Mesodermal cell (in vitro differentiated cells): Measurements from ENCODE around the gene ARHGEF10L.

Experiments used
- H3K27ac ChIP-seq: 2 replicates; pipeline ENCODE4 v1.7.0; 2013; ENCODE audit warnings: mild to moderate bottlenecking, low read depth, low read length, moderate library complexity; ENCODE audit not compliant: severe bottlenecking
- H3K36me3 ChIP-seq: 2 replicates; pipeline ENCODE4 v1.7.1; 2013; ENCODE audit warnings: mild to moderate bottlenecking, low read length, moderate library complexity; ENCODE audit not compliant: control insufficient read depth, insufficient read depth
- H3K4me1 ChIP-seq: one replicate; pipeline ENCODE4 v1.7.1; 2013; ENCODE audit warnings: mild to moderate bottlenecking, low read length; ENCODE audit not compliant: insufficient read depth, control insufficient read depth, poor library complexity, severe bottlenecking
- H3K4me3 ChIP-seq: 2 replicates; pipeline ENCODE4 v1.7.0; 2013; ENCODE audit warnings: low read length, control low read depth, mild to moderate bottlenecking; ENCODE audit not compliant: insufficient read depth, poor library complexity, severe bottlenecking; ENCODE audit errors: extremely low read depth
- H3K9me3 ChIP-seq: 2 replicates; pipeline ENCODE4 v1.7.1; 2013; ENCODE audit warnings: mild to moderate bottlenecking, low read length, moderate library complexity; ENCODE audit not compliant: control insufficient read depth
- WGBS, 2 experiments: methylation state at CpG; one replicate each; pipeline ENCODE4 v1.1.5; 2013; ENCODE audit warnings: missing lambda C conversion rate in 2 of 2; ENCODE audit not compliant: insufficient coverage in 2 of 2; 5-methylcytosine and 5-hydroxymethylcytosine counted together

ARHGEF10L gene

GRCh38 chr1:17596651-17597509 is 57.4 kb downstream of the ARHGEF10L start:
- Histone ChIP-seq H3K9me3 (no peaks in the 10 kb centered on the region), H3K4me1 (peaks cover 14% of the 10 kb centered on the region), H3K36me3 (peaks cover 33% of the 10 kb centered on the region), H3K27ac (no peak overlapping the region), H3K4me3 (no peak overlapping the region)
- WGBS, 2 experiments = 78 to 85% methylated on average over 17 to 18 of the region's 19 CpGs

GRCh38 chr1:17597651-17598050 is 58.2 kb downstream of the ARHGEF10L start:
- 89 to 90% methylated on average over 9 of the region's 9 CpGs for WGBS, 2 experiments
- Histone ChIP-seq H3K36me3 (peaks cover 36% of the 10 kb centered on the region), H3K4me3 (no peak overlapping the region), H3K4me1 (peaks cover 10% of the 10 kb centered on the region), H3K9me3 (no peaks in the 10 kb centered on the region), H3K27ac (no peak overlapping the region)

- 80 to 81% methylated on average over 2 to 3 of the region's 3 CpGs for WGBS, 2 experiments
- H3K9me3 ChIP-seq = no peaks in the 10 kb centered on the region
- peaks cover 32% of the 10 kb centered on the region for H3K36me3 ChIP-seq
- peaks cover 10% of the 10 kb centered on the region for H3K4me1 ChIP-seq
- no peak overlapping the region for H3K4me3 ChIP-seq
- no peak overlapping the region for H3K27ac ChIP-seq
Measured at GRCh38 chr1:17598251-17598650, 58.8 kb downstream of the ARHGEF10L start.

DNA sequence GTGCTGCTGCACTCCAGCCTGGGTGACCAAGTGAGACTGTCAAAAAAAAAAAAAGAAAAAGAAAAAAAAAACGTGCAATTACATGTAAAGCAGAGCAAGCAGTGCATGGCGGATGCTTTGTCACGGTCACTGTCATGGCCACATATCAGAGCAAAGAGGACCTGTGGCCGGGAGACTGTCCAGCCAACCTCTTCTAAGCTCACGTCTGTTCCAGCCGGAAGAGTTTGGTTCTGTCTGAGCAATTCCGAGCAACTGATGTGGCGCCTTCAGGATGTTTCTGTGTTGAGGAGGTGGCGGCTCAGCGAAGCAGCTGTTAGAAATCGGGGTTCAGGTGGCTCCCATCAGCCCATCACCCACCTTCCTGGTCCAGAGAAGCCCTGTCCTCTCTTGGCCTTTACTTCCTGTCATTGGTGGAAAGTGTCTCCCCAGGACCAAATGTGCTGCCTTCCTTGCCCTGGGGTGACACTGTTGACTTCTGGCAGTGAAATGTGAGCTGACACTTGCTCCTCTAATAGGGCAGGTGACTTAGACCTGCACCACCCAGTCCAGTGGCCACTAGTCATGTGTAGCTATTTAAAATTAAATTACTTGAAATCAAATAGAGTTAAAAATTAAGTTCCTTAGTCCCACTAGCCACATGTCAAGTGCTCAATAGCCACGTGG is 59.9 kb downstream of the ARHGEF10L start:
- no peaks in the 10 kb centered on the region for H3K9me3 ChIP-seq
- WGBS, 2 experiments = 91 to 94% methylated on average over 10 to 12 of the region's 12 CpGs
- no peak overlapping the region for H3K27ac ChIP-seq
- no peak overlapping the region for H3K4me3 ChIP-seq
- H3K36me3 ChIP-seq = peaks cover 36% of the 10 kb centered on the region
- H3K4me1 ChIP-seq = no peaks in the 10 kb centered on the region

GRCh38 chr1:17599954-17600300 is 60.4 kb downstream of the ARHGEF10L start:
- H3K4me1 ChIP-seq = no peaks in the 10 kb centered on the region
- H3K27ac ChIP-seq = no peak overlapping the region
- H3K9me3 ChIP-seq = no peaks in the 10 kb centered on the region
- H3K36me3 ChIP-seq = peaks cover 37% of the 10 kb centered on the region
- 92 to 93% methylated on average over 3 to 5 of the region's 5 CpGs for WGBS, 2 experiments
- no peak overlapping the region for H3K4me3 ChIP-seq

DNA sequence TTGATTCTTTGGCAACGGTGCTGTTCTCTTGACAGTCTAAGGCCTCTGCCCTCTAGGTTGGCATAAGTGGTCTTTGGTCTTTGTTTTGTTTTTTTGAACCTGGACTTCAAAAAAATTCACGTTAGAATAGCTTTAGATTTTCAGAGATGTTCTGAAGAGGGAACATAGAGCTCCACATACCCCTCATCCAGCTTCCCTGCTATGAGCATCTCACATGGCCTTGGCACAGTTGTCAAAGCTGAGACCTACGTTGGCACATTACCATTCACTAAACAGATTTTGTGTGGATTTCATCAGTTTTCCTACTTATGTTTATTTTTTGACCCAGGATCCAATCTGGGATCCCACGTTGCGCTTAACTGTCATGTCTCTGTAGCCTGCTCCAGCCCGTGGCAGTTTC is 60.8 kb downstream of the ARHGEF10L start:
- peaks cover 36% of the 10 kb centered on the region for H3K36me3 ChIP-seq
- H3K4me1 ChIP-seq = no peaks in the 10 kb centered on the region
- H3K27ac ChIP-seq = no peak overlapping the region
- WGBS, 2 experiments = 95 to 100% methylated on average over 3 to 5 of the region's 6 CpGs
- no peaks in the 10 kb centered on the region for H3K9me3 ChIP-seq
- no peak overlapping the region for H3K4me3 ChIP-seq

GRCh38 chr1:17601643-17602382 is 62.3 kb downstream of the ARHGEF10L start:
- WGBS, 2 experiments = 95% methylated on average over 15 to 16 of the region's 17 CpGs
- H3K36me3 ChIP-seq = peaks cover 36% of the 10 kb centered on the region
- no peaks in the 10 kb centered on the region for H3K4me1 ChIP-seq
- no peak overlapping the region for H3K27ac ChIP-seq
- H3K9me3 ChIP-seq = no peaks in the 10 kb centered on the region
- no peak overlapping the region for H3K4me3 ChIP-seq

- Histone ChIP-seq H3K4me1 (no peaks in the 10 kb centered on the region), H3K36me3 (peaks cover 42% of the 10 kb centered on the region), H3K4me3 (no peak overlapping the region), H3K27ac (no peak overlapping the region), H3K9me3 (no peaks in the 10 kb centered on the region)
- 85 to 93% methylated on average over 9 to 12 of the region's 26 CpGs for WGBS, 2 experiments
Measured at GRCh38 chr1:17603091-17603841, 63.8 kb downstream of the ARHGEF10L start.

GRCh38 chr1:17605582-17606344 is 66.3 kb downstream of the ARHGEF10L start:
- H3K4me1 ChIP-seq = no peaks in the 10 kb centered on the region
- peaks cover 37% of the 10 kb centered on the region for H3K36me3 ChIP-seq
- H3K27ac ChIP-seq = no peak overlapping the region
- no peak overlapping the region for H3K4me3 ChIP-seq
- WGBS, 2 experiments = 91 to 97% methylated on average over 14 of the region's 15 CpGs
- H3K9me3 ChIP-seq = no peaks in the 10 kb centered on the region
